ENCODE results near the gene IL1RN.

DNA sequence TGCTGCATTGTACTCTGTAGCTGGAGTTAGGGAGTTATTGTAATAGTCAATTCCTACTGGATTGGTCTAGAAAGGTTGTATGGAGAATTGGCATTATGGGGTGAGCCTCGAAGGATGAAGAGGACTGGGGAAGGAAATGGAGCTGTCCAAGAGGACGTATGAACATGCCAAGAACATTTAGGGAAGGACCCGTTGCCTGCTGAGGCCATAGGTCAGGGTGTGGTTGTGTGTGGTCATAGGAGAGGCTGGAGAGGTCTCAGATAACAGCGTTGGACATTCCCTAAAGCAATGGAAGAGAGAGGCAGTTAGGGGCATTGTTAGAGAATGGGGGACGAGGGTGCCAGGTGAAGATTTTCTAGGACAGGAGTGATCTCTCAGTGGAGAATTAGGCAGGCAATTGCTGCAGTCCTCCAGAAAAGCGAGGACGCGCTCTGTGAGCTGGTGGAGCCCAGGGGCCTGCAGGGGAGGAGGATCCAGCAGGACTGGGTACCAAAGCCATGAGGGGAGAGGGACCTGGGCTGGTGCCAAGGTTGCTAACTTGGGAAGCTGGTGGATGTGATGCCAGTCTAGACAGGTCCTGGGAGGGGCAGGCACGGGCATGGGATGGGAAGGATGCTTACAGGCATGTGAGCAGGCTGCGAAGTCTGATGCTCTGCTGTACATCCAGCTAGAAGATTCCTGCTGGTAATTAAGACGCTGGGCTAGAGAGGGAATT lies 37.0 kb downstream of the IL1RN start:
- TF ChIP-seq, protein P1, sequence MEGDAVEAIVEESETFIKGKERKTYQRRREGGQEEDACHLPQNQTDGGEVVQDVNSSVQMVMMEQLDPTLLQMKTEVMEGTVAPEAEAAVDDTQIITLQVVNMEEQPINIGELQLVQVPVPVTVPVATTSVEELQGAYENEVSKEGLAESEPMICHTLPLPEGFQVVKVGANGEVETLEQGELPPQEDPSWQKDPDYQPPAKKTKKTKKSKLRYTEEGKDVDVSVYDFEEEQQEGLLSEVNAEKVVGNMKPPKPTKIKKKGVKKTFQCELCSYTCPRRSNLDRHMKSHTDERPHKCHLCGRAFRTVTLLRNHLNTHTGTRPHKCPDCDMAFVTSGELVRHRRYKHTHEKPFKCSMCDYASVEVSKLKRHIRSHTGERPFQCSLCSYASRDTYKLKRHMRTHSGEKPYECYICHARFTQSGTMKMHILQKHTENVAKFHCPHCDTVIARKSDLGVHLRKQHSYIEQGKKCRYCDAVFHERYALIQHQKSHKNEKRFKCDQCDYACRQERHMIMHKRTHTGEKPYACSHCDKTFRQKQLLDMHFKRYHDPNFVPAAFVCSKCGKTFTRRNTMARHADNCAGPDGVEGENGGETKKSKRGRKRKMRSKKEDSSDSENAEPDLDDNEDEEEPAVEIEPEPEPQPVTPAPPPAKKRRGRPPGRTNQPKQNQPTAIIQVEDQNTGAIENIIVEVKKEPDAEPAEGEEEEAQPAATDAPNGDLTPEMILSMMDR (optimal IDR thresholded peaks at IDR 0.05 in 1 of 3, IDR thresholded peaks at IDR 0.05 in 1 of 3, conservative IDR thresholded peaks at IDR 0.05 in 1 of 3; ENCODE audit: extremely low read depth in 1 of 3, insufficient read depth in 2 of 3, low read length in 3 of 3) = no peak
- no peak for TF ChIP-seq EZH2 (IDR thresholded peaks at IDR 0.05; ENCODE audit: low read length)
